Measurements from ENCODE around the gene SLC39A1.
A peak's percentile ranks its signal among the peaks of the same experiment; 100 is the strongest.

The SLC39A1 gene

GRCh38 chr1:153936011-153936802, 27.1 kb downstream of the SLC39A1 start:
- Mint-ChIP-seq H3K4me1 (ENCODE audit: low read depth) (peaks cover 3% of the 10 kb centered on the region), H3K36me3 (ENCODE audit: low read depth) (peaks cover 92% of the 10 kb centered on the region), H3K27me3 (no peaks in the 10 kb centered on the region), H3K4me3 (no peak overlapping the region), H3K9me3 (no peaks in the 10 kb centered on the region), H3K27ac (peak overlapping the region; percentile 59)
- no peak for DNase-seq

GRCh38 chr1:153934746-153935145, 28.6 kb downstream of the SLC39A1 start:
- no peaks in the 10 kb centered on the region for H3K9me3 Mint-ChIP-seq
- DNase-seq = no peak
- no peaks in the 10 kb centered on the region for H3K4me1 Mint-ChIP-seq (ENCODE audit: low read depth)
- H3K27ac Mint-ChIP-seq = peak overlapping the region; percentile 59
- peaks cover 92% of the 10 kb centered on the region for H3K36me3 Mint-ChIP-seq (ENCODE audit: low read depth)
- no peak overlapping the region for H3K4me3 Mint-ChIP-seq
- H3K27me3 Mint-ChIP-seq = no peaks in the 10 kb centered on the region

- no peak overlapping the region for H3K4me3 Mint-ChIP-seq
- H3K27ac Mint-ChIP-seq = peak overlapping the region; percentile 67
- H3K4me1 Mint-ChIP-seq (ENCODE audit: low read depth) = peaks cover 1% of the 10 kb centered on the region
- DNase-seq = no peak
- H3K9me3 Mint-ChIP-seq = no peaks in the 10 kb centered on the region
- no peaks in the 10 kb centered on the region for H3K27me3 Mint-ChIP-seq
- H3K36me3 Mint-ChIP-seq (ENCODE audit: low read depth) = peaks cover 91% of the 10 kb centered on the region
Measured at GRCh38 chr1:153933955-153934354, 29.4 kb downstream of the SLC39A1 start.

DNA sequence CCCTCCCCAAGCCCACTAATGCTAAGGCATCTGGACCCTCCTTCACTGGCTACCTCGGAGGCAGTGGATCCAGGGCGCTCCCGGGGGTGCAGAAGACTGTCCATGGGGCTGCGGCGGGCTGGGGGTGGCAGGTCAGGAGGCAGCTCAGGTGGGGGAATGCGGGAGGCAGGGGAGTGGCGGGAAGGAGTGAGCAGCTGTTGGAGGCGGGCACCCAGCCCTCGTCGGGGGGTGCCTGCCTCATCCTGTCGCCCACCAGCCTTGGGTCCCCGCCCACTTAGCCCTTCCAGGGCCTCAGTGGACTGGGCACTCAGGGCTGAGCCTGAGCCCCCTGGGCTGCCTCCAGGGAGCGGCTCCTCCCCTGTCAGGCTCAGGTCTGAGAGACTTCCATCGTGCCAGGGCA, 29.9 kb downstream of the SLC39A1 start:
- peaks cover 6% of the 10 kb centered on the region for H3K4me1 Mint-ChIP-seq (ENCODE audit: low read depth)
- H3K4me3 Mint-ChIP-seq = no peak overlapping the region
- H3K27ac Mint-ChIP-seq = no peak overlapping the region
- peak; percentile 19 for DNase-seq
- H3K9me3 Mint-ChIP-seq = no peaks in the 10 kb centered on the region
- H3K27me3 Mint-ChIP-seq = no peaks in the 10 kb centered on the region
- peaks cover 89% of the 10 kb centered on the region for H3K36me3 Mint-ChIP-seq (ENCODE audit: low read depth)

GRCh38 chr1:153932156-153933131, 30.9 kb downstream of the SLC39A1 start:
- DNase-seq = peak; percentile 27
- no peak overlapping the region for H3K4me3 Mint-ChIP-seq
- peak overlapping the region; percentile 69 for H3K27ac Mint-ChIP-seq
- no peaks in the 10 kb centered on the region for H3K27me3 Mint-ChIP-seq
- peaks cover 81% of the 10 kb centered on the region for H3K36me3 Mint-ChIP-seq (ENCODE audit: low read depth)
- peaks cover 11% of the 10 kb centered on the region for H3K4me1 Mint-ChIP-seq (ENCODE audit: low read depth)
- no peaks in the 10 kb centered on the region for H3K9me3 Mint-ChIP-seq

- H3K36me3 Mint-ChIP-seq (ENCODE audit: low read depth) = peaks cover 60% of the 10 kb centered on the region
- H3K27me3 Mint-ChIP-seq = no peaks in the 10 kb centered on the region
- no peaks in the 10 kb centered on the region for H3K9me3 Mint-ChIP-seq
- no peak overlapping the region for H3K4me3 Mint-ChIP-seq
- H3K4me1 Mint-ChIP-seq (ENCODE audit: low read depth) = peaks cover 11% of the 10 kb centered on the region
- DNase-seq = no peak
- H3K27ac Mint-ChIP-seq = no peak overlapping the region
Measured at GRCh38 chr1:153929981-153930948, 33.1 kb downstream of the SLC39A1 start.

DNA sequence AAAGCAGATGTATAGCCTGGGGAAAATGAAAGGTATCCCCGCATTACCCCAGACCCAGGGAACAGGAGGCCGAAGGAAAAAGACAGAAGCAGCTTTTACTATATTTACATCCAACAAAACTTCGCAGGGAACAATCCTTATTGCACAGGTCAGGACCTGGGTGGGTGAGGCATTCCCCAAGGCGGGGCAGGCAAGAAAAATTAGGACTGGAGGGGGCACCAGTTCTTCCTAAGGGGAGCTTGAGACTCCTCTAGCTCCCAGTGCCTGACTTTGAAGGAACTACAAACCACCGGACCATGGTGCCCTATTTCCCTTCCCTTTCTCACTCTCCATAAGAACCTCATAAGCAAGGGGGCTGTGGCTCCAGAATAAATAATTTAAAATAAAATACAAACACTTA, 33.9 kb downstream of the SLC39A1 start:
- H3K4me3 Mint-ChIP-seq = no peak overlapping the region

GRCh38 chr1:153928791-153929341, 34.5 kb downstream of the SLC39A1 start:
- Mint-ChIP-seq H3K27me3 (no peaks in the 10 kb centered on the region), H3K36me3 (ENCODE audit: low read depth) (peaks cover 46% of the 10 kb centered on the region)

More for the DNA sequence above, 33.9 kb downstream of the SLC39A1 start:
- H3K27ac Mint-ChIP-seq = peak overlapping the region; percentile 76
- DNase-seq = no peak
- H3K36me3 Mint-ChIP-seq (ENCODE audit: low read depth) = peaks cover 51% of the 10 kb centered on the region
- no peaks in the 10 kb centered on the region for H3K27me3 Mint-ChIP-seq
- no peaks in the 10 kb centered on the region for H3K9me3 Mint-ChIP-seq
- H3K4me1 Mint-ChIP-seq (ENCODE audit: low read depth) = peaks cover 12% of the 10 kb centered on the region

DNA sequence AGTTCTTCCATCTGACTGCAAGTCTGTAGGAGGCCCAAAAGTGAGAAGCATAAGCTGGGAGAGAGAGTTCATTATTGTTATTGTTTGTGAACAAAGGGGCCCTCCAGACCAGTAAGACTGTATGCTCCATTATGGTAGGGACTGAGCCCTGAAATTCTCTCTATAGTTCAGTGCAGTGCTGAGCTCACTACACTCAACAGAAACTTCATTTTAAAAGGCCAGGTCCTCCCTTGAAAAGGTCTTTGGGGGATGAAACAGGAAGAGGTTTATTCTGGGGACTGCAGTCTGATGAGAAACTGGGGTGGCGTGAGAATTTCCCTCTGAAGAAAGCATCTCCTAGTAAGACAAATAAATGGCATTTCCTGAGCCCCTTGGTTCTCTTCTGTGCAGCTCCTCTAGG, 35.1 kb downstream of the SLC39A1 start:
- H3K27me3 Mint-ChIP-seq = no peaks in the 10 kb centered on the region
- no peaks in the 10 kb centered on the region for H3K9me3 Mint-ChIP-seq
- DNase-seq = no peak
- H3K4me1 Mint-ChIP-seq (ENCODE audit: low read depth) = peaks cover 20% of the 10 kb centered on the region
- no peak overlapping the region for H3K4me3 Mint-ChIP-seq
- H3K27ac Mint-ChIP-seq = peak overlapping the region; percentile 76
- H3K36me3 Mint-ChIP-seq (ENCODE audit: low read depth) = peaks cover 47% of the 10 kb centered on the region

More at GRCh38 chr1:153928791-153929341, 34.5 kb downstream of the SLC39A1 start:
- H3K9me3 Mint-ChIP-seq = no peaks in the 10 kb centered on the region
- H3K4me1 Mint-ChIP-seq (ENCODE audit: low read depth) = peaks cover 17% of the 10 kb centered on the region
- peak overlapping the region; percentile 76 for H3K27ac Mint-ChIP-seq
- DNase-seq = no peak
- H3K4me3 Mint-ChIP-seq = no peak overlapping the region

DNA sequence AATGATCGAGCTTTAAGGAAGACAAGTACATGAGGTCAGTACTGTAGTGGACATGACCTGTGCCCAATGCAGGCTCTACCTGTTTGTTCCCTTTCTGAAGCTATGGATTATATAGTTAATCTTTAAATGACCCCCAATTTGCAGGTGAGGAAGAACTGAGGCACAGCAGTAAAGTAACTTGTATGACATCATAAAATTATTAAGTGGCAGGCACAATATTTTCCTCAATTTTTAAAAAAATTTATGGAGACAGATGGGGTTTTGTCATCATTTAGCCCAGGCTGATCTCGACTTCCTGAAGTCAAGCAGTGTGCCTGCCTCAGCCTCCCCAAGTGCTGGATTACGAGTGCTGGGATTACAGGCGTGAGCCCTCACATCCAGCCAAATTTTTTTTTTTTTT, 36.9 kb downstream of the SLC39A1 start:
- no peak overlapping the region for H3K4me3 Mint-ChIP-seq
- peaks cover 40% of the 10 kb centered on the region for H3K36me3 Mint-ChIP-seq (ENCODE audit: low read depth)
- no peak for DNase-seq
- H3K27ac Mint-ChIP-seq = no peak overlapping the region
- H3K4me1 Mint-ChIP-seq (ENCODE audit: low read depth) = peaks cover 23% of the 10 kb centered on the region
- H3K9me3 Mint-ChIP-seq = no peaks in the 10 kb centered on the region
- no peaks in the 10 kb centered on the region for H3K27me3 Mint-ChIP-seq

DNA sequence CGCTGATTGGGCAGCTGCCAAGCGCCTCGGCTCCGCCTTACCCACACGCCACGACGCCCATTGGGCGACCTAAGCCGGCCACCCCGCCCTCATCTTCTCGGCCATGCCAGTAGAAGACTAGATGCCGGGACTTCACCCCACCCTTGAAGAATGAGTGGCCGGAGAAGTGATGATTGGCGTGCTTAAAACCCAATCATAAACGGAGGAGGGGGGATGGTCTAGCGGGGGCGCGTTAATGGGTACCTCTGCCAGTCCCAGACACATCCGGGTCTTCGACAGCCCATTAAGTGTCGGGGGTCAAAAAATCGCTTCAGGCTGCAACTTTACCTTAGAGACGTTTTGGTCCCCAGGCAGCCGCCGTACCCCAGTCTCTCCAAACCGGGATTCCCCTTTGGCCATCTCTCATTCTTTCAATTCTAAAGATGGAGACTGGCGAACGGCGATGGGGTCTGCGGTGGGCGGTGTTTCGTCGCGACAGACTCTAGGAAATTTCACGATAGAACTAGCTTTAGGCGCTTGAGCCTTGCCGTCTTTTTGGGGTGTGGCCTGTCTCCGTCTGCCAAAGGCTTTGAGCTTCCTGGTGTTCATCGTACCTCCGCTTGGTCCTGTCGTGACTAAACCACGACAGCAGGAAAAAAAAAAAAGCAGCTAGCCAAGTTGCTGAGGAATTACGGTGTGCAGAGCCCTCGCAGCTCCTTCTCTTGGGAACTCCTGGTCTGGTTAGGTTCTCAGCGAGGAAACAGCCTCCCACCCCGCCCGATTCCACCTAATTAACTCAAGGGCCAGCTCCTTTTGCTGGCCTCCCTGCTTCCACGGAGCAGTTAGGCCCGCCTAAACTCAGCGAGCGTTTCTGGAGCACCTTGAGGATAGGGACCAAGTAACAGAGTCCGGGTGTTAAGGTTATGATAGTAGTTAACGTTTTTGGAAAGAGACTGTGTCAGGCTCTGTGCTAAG, 40.1 kb downstream of the SLC39A1 start, which contains the start of gene GATAD2B:
Gene GATAD2B, minus strand, starts transcription at position 1 of the 954 bp plus-strand sequence. CDS start 94,625 bp downstream, outside the sequence.
- H3K36me3 Mint-ChIP-seq (ENCODE audit: low read depth) = peaks cover 42% of the 10 kb centered on the region
- peak within 1 kb of the TSS; percentile 97 for H3K4me3 Mint-ChIP-seq
- H3K4me1 Mint-ChIP-seq (ENCODE audit: low read depth) = peaks cover 44% of the 10 kb centered on the region
- DNase-seq = peak; percentile 96
- no peaks in the 10 kb centered on the region for H3K27me3 Mint-ChIP-seq
- peak within 1 kb of the TSS; percentile 93 for H3K27ac Mint-ChIP-seq
- no peaks in the 10 kb centered on the region for H3K9me3 Mint-ChIP-seq

DNA sequence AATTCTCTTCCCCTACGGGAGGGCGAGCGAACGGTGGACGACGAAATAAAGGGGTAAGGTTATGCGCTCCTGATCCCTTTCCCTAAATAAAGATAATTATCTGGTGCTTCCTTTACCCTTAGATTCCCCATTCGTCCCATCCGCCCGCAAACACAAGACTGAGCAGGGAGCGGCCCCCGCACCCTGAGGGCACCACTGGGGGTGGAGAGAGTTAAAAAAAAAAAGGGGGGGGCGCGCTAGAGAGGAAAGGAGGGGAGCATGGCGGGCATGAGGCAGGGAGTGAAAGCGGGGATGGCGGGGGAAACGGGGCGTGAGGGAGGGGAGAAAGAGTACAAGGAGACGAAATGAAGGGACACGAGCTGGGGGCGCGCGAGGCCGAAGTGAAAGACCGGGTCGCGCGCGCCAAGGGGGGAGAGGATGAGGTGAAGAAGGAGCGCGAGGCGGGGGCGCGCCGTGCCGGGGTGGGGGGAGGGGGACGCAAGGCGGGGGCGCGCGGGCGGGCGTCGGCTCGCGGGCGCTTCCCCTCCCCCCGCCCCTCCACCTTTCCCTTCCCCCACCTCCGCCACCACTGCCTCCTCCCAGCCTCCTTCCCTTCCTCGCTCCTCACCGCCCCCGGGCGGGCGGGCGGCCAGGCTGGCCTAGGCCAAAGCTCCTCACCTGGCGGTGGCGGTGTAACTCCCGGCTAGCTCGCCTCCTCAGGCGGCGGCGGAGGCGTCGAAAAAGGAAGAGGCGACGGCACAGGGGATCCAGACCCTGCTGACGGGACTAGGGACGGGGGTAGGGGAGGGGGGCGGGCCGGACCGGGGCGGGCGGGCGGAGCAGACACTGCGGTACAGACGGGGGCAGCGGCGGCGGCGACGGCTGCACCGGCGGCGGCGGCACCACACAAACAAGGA, 41.0 kb downstream of the SLC39A1 start:
- Mint-ChIP-seq H3K36me3 (ENCODE audit: low read depth) (peaks cover 51% of the 10 kb centered on the region), H3K4me1 (ENCODE audit: low read depth) (peaks cover 50% of the 10 kb centered on the region), H3K4me3 (peak overlapping the region; percentile 97), H3K9me3 (no peaks in the 10 kb centered on the region), H3K27me3 (no peaks in the 10 kb centered on the region), H3K27ac (peak overlapping the region; percentile 93)
- no peak for DNase-seq

All from activated T-cell treated with anti-CD3 and anti-CD28 coated beads, Interleukin-2, amount 50 U/mL, for 24 hours (primary cell).